Activated B cell treated with CpG ODN at 0.5 μM for 24 hours (primary cell): ENCODE data around the gene FKBP8. TPM values are rescaled to one million over a fixed set of nuclear protein-coding genes. Genes with fewer than 3 reads are reported as not detected.

Source experiments
- ATAC-seq: fragments of 200-7000 bp; cut with Tn5 transposase; one replicate; pipeline ENCODE4 v1.10.0; 2021; ENCODE audit warnings: low read depth, mild to moderate bottlenecking, moderate library complexity
- CTCF ChIA-PET: fragments of 350-600 bp; sonication (Branson Sonifier 250); formaldehyde crosslinking; loops from one replicate; lab custom pipeline; 2021; ENCODE audit warnings: antibody characterized with exemption; lab: Charles Lee
- POLR2A ChIA-PET: fragments of 350-600 bp; sonication (Branson Sonifier 250); formaldehyde crosslinking; loops from one replicate; lab custom pipeline; 2021; ENCODE audit warnings: antibody characterized with exemption; lab: Charles Lee
- DNase-seq: peaks from one replicate; pipeline ENCODE4 v3.0.0; 2022
- H3K27ac Mint-ChIP-seq: one replicate; pipeline ENCODE4 v1.8.0; 2020; ENCODE audit warnings: mixed read lengths
- H3K27me3 Mint-ChIP-seq: one replicate; pipeline ENCODE4 v1.8.0; 2021; ENCODE audit warnings: mixed read lengths
- H3K36me3 Mint-ChIP-seq: one replicate; pipeline ENCODE4 v1.8.0; 2021; ENCODE audit warnings: low read depth, mixed read lengths
- H3K4me1 Mint-ChIP-seq: one replicate; pipeline ENCODE4 v1.8.0; 2021; ENCODE audit warnings: mixed read lengths
- H3K4me3 Mint-ChIP-seq: one replicate; pipeline ENCODE4 v1.8.0; 2020; ENCODE audit warnings: mild to moderate bottlenecking, mixed read lengths
- H3K9me3 Mint-ChIP-seq: one replicate; pipeline ENCODE4 v1.8.0; 2020; ENCODE audit warnings: mixed read lengths
- intact Hi-C: fragments of 100-400 bp; cut with micrococcal nuclease; formaldehyde crosslinking; loops from one replicate; pipeline ENCODE4 v1.15.1; 2024
- total RNA-seq: library from RNA; stranded (reverse); gene quantifications from 2 replicates; pipeline ENCODE4 v1.2.3, GENCODE V29; 2022
- TF ChIP-seq, protein P1 (sequence below): fragments of 200-600 bp; IDR thresholded peaks from one replicate; pipeline ENCODE4 v1.8.0; 2022; ENCODE audit warnings: antibody characterized with exemption, mild to moderate bottlenecking

The FKBP8 gene
- total RNA-seq, 1 donor from 2014 or later = 133 TPM

DNA sequence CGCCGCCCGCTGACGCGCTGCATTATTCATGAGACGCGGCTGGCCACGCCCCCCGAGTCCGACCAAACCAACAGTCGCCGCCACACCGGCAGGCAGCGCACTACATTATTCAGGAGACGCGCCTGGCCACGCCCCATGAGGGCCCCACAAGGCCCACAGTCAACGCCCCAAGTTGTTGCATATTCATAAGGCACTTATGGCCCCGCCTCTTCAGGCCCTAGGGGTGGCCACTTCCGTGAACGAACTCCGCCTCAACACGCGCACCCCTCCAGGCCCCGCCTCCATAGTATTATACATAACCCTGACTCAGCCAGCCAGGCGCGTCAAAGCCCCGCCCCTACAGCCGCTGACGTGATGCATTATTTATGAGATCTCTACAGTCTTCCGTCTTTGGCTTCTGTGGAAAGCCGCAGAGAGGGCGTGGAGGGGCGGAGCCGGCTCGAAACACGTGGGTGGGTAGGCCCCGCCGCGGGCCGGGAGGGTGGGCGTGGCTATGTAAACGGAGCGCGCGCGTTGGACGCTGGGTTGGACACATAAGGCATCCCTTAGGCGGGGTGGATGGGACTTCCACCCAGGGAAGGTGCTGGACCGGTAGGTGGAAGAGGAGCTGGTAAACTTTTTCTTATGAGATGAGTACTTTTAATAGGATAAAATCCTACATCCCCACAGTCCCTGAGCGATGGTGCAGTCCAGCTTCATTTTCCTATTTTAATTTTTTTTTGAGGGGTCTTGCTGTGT, 21.1 kb downstream of the FKBP8 start:
- H3K27ac Mint-ChIP-seq = peak overlapping the region; percentile 96
- peak overlapping the region; percentile 98 for H3K4me3 Mint-ChIP-seq
- H3K36me3 Mint-ChIP-seq = peaks cover 11% of the 10 kb centered on the region
- ATAC-seq = peak; percentile 89
- TF ChIP-seq, protein P1, sequence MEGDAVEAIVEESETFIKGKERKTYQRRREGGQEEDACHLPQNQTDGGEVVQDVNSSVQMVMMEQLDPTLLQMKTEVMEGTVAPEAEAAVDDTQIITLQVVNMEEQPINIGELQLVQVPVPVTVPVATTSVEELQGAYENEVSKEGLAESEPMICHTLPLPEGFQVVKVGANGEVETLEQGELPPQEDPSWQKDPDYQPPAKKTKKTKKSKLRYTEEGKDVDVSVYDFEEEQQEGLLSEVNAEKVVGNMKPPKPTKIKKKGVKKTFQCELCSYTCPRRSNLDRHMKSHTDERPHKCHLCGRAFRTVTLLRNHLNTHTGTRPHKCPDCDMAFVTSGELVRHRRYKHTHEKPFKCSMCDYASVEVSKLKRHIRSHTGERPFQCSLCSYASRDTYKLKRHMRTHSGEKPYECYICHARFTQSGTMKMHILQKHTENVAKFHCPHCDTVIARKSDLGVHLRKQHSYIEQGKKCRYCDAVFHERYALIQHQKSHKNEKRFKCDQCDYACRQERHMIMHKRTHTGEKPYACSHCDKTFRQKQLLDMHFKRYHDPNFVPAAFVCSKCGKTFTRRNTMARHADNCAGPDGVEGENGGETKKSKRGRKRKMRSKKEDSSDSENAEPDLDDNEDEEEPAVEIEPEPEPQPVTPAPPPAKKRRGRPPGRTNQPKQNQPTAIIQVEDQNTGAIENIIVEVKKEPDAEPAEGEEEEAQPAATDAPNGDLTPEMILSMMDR = no peak
- intact Hi-C loops = loop anchor here (1.0 to 5.0 kb wide), 14 partner anchors 21 to 670 kb away; partner anchors contain the start of genes BORCS8, COPE, CRTC1 and DDX49
- no peaks in the 10 kb centered on the region for H3K9me3 Mint-ChIP-seq
- DNase-seq = peak; percentile 100
- POLR2A ChIA-PET = interaction anchor here (0.6 to 5.1 kb wide), 16 partner anchors 16 to 1009 kb away, joined by 3 to 77 read pairs (median 4); partner anchors contain the start of genes CCDC124, COPE, FKBP8 and JUND
- no peaks in the 10 kb centered on the region for H3K27me3 Mint-ChIP-seq
- CTCF ChIA-PET = interaction anchor here (0.6 to 3.0 kb wide), 6 partner anchors 22 to 1011 kb away, joined by 3 to 14 read pairs (median 8); partner anchors contain the start of genes FKBP8, REX1BD and UBA52
- peaks cover 24% of the 10 kb centered on the region for H3K4me1 Mint-ChIP-seq

DNA sequence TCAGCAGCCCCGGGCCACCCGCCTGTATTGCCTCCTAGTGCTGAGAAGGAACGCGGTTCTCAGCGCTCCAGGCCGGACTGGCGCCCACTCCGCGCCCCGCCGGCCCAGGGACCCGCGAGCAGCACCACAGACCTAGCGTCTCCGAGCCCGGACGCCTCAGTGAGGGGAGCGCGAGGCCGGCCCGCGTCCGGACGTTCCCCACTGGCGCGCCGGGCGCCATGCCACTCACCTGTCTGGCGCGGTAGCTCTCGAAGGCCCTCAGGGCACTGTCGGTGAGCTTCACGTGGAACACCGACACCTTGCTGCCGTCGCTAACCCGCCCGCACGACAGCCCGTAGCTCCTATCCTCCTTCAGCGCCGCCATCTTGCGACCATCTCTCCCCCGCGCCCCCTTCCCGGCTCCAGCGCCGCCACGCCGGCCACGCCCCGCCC, 21.7 kb downstream of the FKBP8 start, which contains the start of gene ELL:
Gene ELL (minus strand): TSS at position 379 of the 432 bp plus-strand sequence. CDS start 15 bp downstream, at position 364.
- H3K4me3 Mint-ChIP-seq = peak within 1 kb of the TSS; percentile 98
- peak within 1 kb of the TSS; percentile 96 for H3K27ac Mint-ChIP-seq
- H3K36me3 Mint-ChIP-seq = peaks cover 11% of the 10 kb centered on the region
- intact Hi-C loops = loop anchor here (1.0 to 5.0 kb wide), 14 partner anchors 22 to 671 kb away; partner anchors contain the start of genes BORCS8, COPE, CRTC1 and DDX49
- TF ChIP-seq, protein P1 = no peak
- H3K27me3 Mint-ChIP-seq = no peaks in the 10 kb centered on the region
- peak; percentile 0 for ATAC-seq
- peaks cover 24% of the 10 kb centered on the region for H3K4me1 Mint-ChIP-seq
- ChIA-PET CTCF (interaction anchor here (0.6 to 3.0 kb wide), 7 partner anchors 22 to 325 kb away, joined by 4 to 14 read pairs (median 10); partner anchors contain the start of genes FKBP8, KXD1, REX1BD and UBA52), POLR2A (interaction anchor here (0.7 to 5.1 kb wide), 14 partner anchors 21 to 477 kb away, joined by 3 to 77 read pairs (median 3); partner anchors contain the start of genes FKBP8, JUND, KXD1 and LSM4)
- H3K9me3 Mint-ChIP-seq = no peaks in the 10 kb centered on the region
- DNase-seq = no peak

GRCh38 chr19:18520848-18521691, 22.3 kb downstream of the FKBP8 start:
- peak; percentile 54 for DNase-seq
- no peak for ATAC-seq
- no peaks in the 10 kb centered on the region for H3K9me3 Mint-ChIP-seq
- CTCF ChIA-PET = interaction anchor here (0.6 to 3.0 kb wide), 14 partner anchors 11 to 345 kb away, joined by 3 to 14 read pairs (median 4); partner anchors contain the start of genes FKBP8, KXD1, REX1BD and UBA52
- H3K4me3 Mint-ChIP-seq = peak overlapping the region; percentile 98
- TF ChIP-seq, protein P1 = no peak
- intact Hi-C loops = loop anchor here (1.0 to 5.0 kb wide), 8 partner anchors 68 to 671 kb away; partner anchors contain the start of genes BORCS8, IFI30, MPV17L2 and RFXANK
- POLR2A ChIA-PET = interaction anchor here (0.6 to 5.1 kb wide), 19 partner anchors 21 to 398 kb away, joined by 3 to 77 read pairs (median 4); partner anchors contain the start of genes COPE, DDX49, FKBP8 and JUND
- peak overlapping the region; percentile 90 for H3K27ac Mint-ChIP-seq
- peaks cover 11% of the 10 kb centered on the region for H3K36me3 Mint-ChIP-seq
- peaks cover 24% of the 10 kb centered on the region for H3K4me1 Mint-ChIP-seq
- H3K27me3 Mint-ChIP-seq = no peaks in the 10 kb centered on the region

DNA sequence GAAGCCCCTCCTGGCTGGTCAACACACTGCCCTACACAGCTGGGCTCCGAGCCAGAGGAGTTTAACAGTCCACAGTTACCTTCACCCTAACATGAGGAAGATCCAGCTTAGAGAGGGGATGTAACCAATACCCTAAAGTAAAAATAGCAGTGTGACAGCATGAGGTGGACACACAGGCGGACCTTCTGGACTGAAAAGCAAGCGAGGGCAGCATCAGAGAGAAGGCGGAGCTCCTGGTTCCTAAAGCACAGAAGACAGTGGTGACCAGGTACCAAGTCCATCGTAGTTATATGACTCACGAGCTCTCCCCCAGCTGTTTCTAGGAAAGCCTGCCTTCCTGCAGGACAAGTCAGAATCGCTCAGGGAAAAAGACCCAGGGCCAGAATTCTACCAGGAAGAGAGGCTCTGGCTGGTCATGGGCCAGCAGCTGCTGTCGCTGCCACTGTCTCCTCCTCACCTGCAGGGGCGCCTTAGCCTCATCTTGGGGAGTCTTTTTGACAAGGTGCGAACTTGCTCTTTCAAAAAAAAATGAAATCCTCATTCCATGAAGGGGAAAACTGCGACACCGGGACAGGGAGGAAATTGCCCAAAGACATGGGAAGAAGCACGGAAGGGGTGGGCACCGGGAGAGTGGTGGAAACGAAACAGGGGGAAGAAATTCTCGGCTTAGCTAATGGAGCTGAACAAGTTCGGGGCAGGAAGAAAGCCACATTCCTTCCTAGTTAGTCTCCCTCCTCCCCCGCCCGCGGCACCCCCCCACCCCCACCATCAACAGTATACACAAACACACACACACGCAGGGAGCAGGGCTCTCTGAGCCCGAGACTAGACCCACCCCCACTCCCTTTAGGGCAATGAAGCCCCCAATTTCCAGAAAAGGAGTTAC, 23.2 kb downstream of the FKBP8 start:
- intact Hi-C loops = loop anchor here (1.0 to 5.0 kb wide), 8 partner anchors 69 to 672 kb away; partner anchors contain the start of genes BORCS8, IFI30, MPV17L2 and RFXANK
- peaks cover 14% of the 10 kb centered on the region for H3K36me3 Mint-ChIP-seq

More for the DNA sequence above, 23.2 kb downstream of the FKBP8 start:
- TF ChIP-seq, protein P1 = no peak
- DNase-seq (peak; percentile 38), ATAC-seq (no peak)
- Mint-ChIP-seq H3K9me3 (no peaks in the 10 kb centered on the region), H3K27me3 (no peaks in the 10 kb centered on the region), H3K4me3 (peak overlapping the region; percentile 98), H3K27ac (peak overlapping the region; percentile 91), H3K4me1 (peaks cover 29% of the 10 kb centered on the region)
- CTCF ChIA-PET = interaction anchor here (0.8 to 3.0 kb wide), 13 partner anchors 10 to 346 kb away, joined by 3 to 14 read pairs (median 5); partner anchors contain the start of genes KXD1, REX1BD and UBA52
- POLR2A ChIA-PET = interaction anchor here (0.6 to 5.1 kb wide), 14 partner anchors 20 to 399 kb away, joined by 3 to 77 read pairs (median 5); partner anchors contain the start of genes COPE, DDX49, JUND and KXD1
